Measurements from ENCODE around the gene FYN.

Gene FYN

GRCh38 chr6:111674883-111675282 is 198.4 kb downstream of the FYN start:
- ATAC-seq (ENCODE audit: low read depth): no peak
- no peak overlapping the region for H3K4me3 ChIP-seq (ENCODE audit: severe bottlenecking)
- H3K4me1 ChIP-seq (ENCODE audit: insufficient read depth, poor library complexity, severe bottlenecking): no peaks in the 10 kb centered on the region
- H3K27ac ChIP-seq (ENCODE audit: poor library complexity, severe bottlenecking): no peak overlapping the region
- H3K36me3 ChIP-seq (ENCODE audit: low read depth): no peaks in the 10 kb centered on the region
- DNase-seq (ENCODE audit: low spot score): no peak
- TF ChIP-seq CTCF (IDR thresholded peaks at IDR 0.05; ENCODE audit: poor library complexity, severe bottlenecking): no peak
- H3K27me3 ChIP-seq (ENCODE audit: insufficient read depth, poor library complexity, severe bottlenecking): no peaks in the 10 kb centered on the region
- H3K9me3 ChIP-seq (ENCODE audit: severe bottlenecking): no peaks in the 10 kb centered on the region

GRCh38 chr6:111674413-111674812 is 198.8 kb downstream of the FYN start:
- H3K4me3 ChIP-seq (ENCODE audit: severe bottlenecking): no peak overlapping the region
- H3K4me1 ChIP-seq (ENCODE audit: insufficient read depth, poor library complexity, severe bottlenecking): no peaks in the 10 kb centered on the region
- DNase-seq (ENCODE audit: low spot score) (no peak), ATAC-seq (ENCODE audit: low read depth) (no peak)
- H3K36me3 ChIP-seq (ENCODE audit: low read depth): no peaks in the 10 kb centered on the region
- H3K9me3 ChIP-seq (ENCODE audit: severe bottlenecking): no peaks in the 10 kb centered on the region
- H3K27ac ChIP-seq (ENCODE audit: poor library complexity, severe bottlenecking): no peak overlapping the region
- no peaks in the 10 kb centered on the region for H3K27me3 ChIP-seq (ENCODE audit: insufficient read depth, poor library complexity, severe bottlenecking)
- no peak for TF ChIP-seq CTCF (IDR thresholded peaks at IDR 0.05; ENCODE audit: poor library complexity, severe bottlenecking)

DNA sequence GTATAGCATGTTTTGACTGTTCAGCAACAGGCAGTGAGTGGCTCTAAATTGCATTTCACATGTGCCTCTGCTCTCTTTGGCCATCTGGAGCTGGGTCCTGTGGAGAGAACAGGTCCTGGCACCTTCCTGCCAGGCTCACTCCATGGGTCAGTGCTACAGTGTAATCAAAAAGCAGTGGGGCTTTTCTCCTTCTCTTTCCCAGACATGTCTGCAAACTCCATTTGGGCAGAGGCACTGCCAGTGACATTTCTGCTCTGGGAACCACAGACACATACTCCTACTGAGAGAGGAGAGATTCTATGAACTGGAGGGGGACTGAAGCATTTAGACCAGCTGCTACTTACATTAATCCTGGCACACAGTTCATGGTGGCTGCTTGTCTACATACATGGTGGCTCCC is 199.3 kb downstream of the FYN start:
- H3K9me3 ChIP-seq (ENCODE audit: severe bottlenecking): no peaks in the 10 kb centered on the region
- H3K36me3 ChIP-seq (ENCODE audit: low read depth): no peaks in the 10 kb centered on the region
- TF ChIP-seq CTCF (IDR thresholded peaks at IDR 0.05; ENCODE audit: poor library complexity, severe bottlenecking): no peak
- no peaks in the 10 kb centered on the region for H3K27me3 ChIP-seq (ENCODE audit: insufficient read depth, poor library complexity, severe bottlenecking)
- DNase-seq (ENCODE audit: low spot score) (no peak), ATAC-seq (ENCODE audit: low read depth) (no peak)
- H3K4me3 ChIP-seq (ENCODE audit: severe bottlenecking): no peak overlapping the region
- H3K27ac ChIP-seq (ENCODE audit: poor library complexity, severe bottlenecking): no peak overlapping the region
- no peaks in the 10 kb centered on the region for H3K4me1 ChIP-seq (ENCODE audit: insufficient read depth, poor library complexity, severe bottlenecking)

DNA sequence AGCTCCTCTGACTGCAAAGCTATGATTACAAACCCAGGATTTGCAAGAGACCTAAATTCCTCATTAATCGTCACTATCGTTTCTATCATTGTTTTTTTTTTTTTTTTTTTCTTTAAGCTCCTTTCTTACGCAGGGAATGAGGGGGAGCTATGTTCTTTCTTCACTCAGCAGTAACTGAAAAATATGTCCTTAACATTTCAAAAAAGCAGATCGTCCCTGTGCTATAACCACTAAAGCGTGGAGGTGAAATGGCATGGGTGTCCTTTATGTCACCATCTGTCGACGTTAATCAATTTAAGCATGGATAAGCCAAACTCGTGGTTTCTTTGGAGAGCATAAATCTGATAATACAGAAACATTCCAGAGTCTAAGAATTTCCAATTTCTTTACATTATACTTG is 199.7 kb downstream of the FYN start:
- Histone ChIP-seq H3K27me3 (ENCODE audit: insufficient read depth, poor library complexity, severe bottlenecking) (no peaks in the 10 kb centered on the region), H3K27ac (ENCODE audit: poor library complexity, severe bottlenecking) (no peak overlapping the region), H3K4me1 (ENCODE audit: insufficient read depth, poor library complexity, severe bottlenecking) (no peaks in the 10 kb centered on the region), H3K36me3 (ENCODE audit: low read depth) (no peaks in the 10 kb centered on the region), H3K4me3 (ENCODE audit: severe bottlenecking) (no peak overlapping the region), H3K9me3 (ENCODE audit: severe bottlenecking) (no peaks in the 10 kb centered on the region)
- no peak for ATAC-seq (ENCODE audit: low read depth)
- no peak for DNase-seq (ENCODE audit: low spot score)
- TF ChIP-seq CTCF (IDR thresholded peaks at IDR 0.05; ENCODE audit: poor library complexity, severe bottlenecking): no peak

GRCh38 chr6:111672761-111673450 is 200.3 kb downstream of the FYN start:
- ATAC-seq (ENCODE audit: low read depth) (no peak), DNase-seq (ENCODE audit: low spot score) (no peak)
- no peak for TF ChIP-seq CTCF (IDR thresholded peaks at IDR 0.05; ENCODE audit: poor library complexity, severe bottlenecking)
- H3K36me3 ChIP-seq (ENCODE audit: low read depth): no peaks in the 10 kb centered on the region
- H3K27me3 ChIP-seq (ENCODE audit: insufficient read depth, poor library complexity, severe bottlenecking): no peaks in the 10 kb centered on the region
- H3K27ac ChIP-seq (ENCODE audit: poor library complexity, severe bottlenecking): no peak overlapping the region
- no peaks in the 10 kb centered on the region for H3K9me3 ChIP-seq (ENCODE audit: severe bottlenecking)
- H3K4me3 ChIP-seq (ENCODE audit: severe bottlenecking): no peak overlapping the region
- H3K4me1 ChIP-seq (ENCODE audit: insufficient read depth, poor library complexity, severe bottlenecking): no peaks in the 10 kb centered on the region

All from RWPE2 (cell line).